Activated effector memory CD4-positive, alpha-beta T cell treated with Interleukin-2 at 50 U/mL for 16 hours (primary cell): ENCODE results near the gene ALG9.

Source experiments
- DNase-seq: peaks from one replicate; pipeline ENCODE4 v3.0.0-alpha.2; 2020

The ALG9 gene

GRCh38 chr11:111879637-111879960 lies 8.2 kb upstream of the ALG9 start:
- no peak for DNase-seq

- DNase-seq = peak; percentile 90
Observed at GRCh38 chr11:111878849-111879636, 7.7 kb upstream of the ALG9 start, which contains the start of the genes CFAP68 and FDXACB1. Gene CFAP68 (plus strand): TSS chr11:111879541. CDS start chr11:111879561, 20 bp downstream. Gene FDXACB1 (minus strand): TSS chr11:111879165. CDS start chr11:111879132, 33 bp downstream.

- DNase-seq = no peak
Observed at GRCh38 chr11:111878385-111878848, 7.0 kb upstream of the ALG9 start.

- DNase-seq = no peak
Observed at GRCh38 chr11:111871693-111872161, 346 bp upstream of the ALG9 start.

GRCh38 chr11:111870522-111870885 lies 877 bp downstream of the ALG9 start:
- no peak for DNase-seq

- DNase-seq = no peak
Observed at GRCh38 chr11:111870113-111870512, 1.3 kb downstream of the ALG9 start.

GRCh38 chr11:111860257-111860656 lies 11.1 kb downstream of the ALG9 start:
- no peak for DNase-seq

- no peak for DNase-seq
Observed at GRCh38 chr11:111855506-111855905, 15.9 kb downstream of the ALG9 start.

GRCh38 chr11:111852103-111852502 lies 19.3 kb downstream of the ALG9 start:
- DNase-seq = no peak

GRCh38 chr11:111851636-111852035 lies 19.7 kb downstream of the ALG9 start:
- no peak for DNase-seq

- DNase-seq = no peak
Observed at GRCh38 chr11:111851067-111851466, 20.3 kb downstream of the ALG9 start.

GRCh38 chr11:111849631-111850030 lies 21.8 kb downstream of the ALG9 start:
- DNase-seq = no peak

GRCh38 chr11:111846636-111847035 lies 24.7 kb downstream of the ALG9 start:
- DNase-seq = no peak

- DNase-seq = no peak
Observed at GRCh38 chr11:111846063-111846462, 25.3 kb downstream of the ALG9 start.

GRCh38 chr11:111845276-111846028 lies 25.9 kb downstream of the ALG9 start:
- DNase-seq = no peak

- DNase-seq = no peak
Observed at GRCh38 chr11:111843661-111844060, 27.7 kb downstream of the ALG9 start.

GRCh38 chr11:111841370-111842053 lies 29.9 kb downstream of the ALG9 start:
- DNase-seq = peak; percentile 66

- no peak for DNase-seq
Observed at GRCh38 chr11:111840143-111840542, 31.2 kb downstream of the ALG9 start.

GRCh38 chr11:111838054-111838453 lies 33.3 kb downstream of the ALG9 start:
- DNase-seq = no peak

- no peak for DNase-seq
Observed at GRCh38 chr11:111837366-111837891, 34.0 kb downstream of the ALG9 start.

GRCh38 chr11:111836721-111837120 lies 34.7 kb downstream of the ALG9 start:
- no peak for DNase-seq

GRCh38 chr11:111836162-111836561 lies 35.2 kb downstream of the ALG9 start:
- DNase-seq = no peak

- DNase-seq = no peak
Observed at GRCh38 chr11:111835665-111836064, 35.7 kb downstream of the ALG9 start.
